Cerebellar cortex (tissue), 1 donor: ENCODE data around the gene FILIP1.

Experiments
- DNase-seq: peaks from one replicate; pipeline ENCODE4 v3.0.0-alpha.2; 2015; ENCODE audit warnings: low spot score

Gene FILIP1

GRCh38 chr6:75337835-75338580 lies 155.6 kb downstream of the FILIP1 start:
- no peak for DNase-seq

GRCh38 chr6:75334266-75335040 lies 159.1 kb downstream of the FILIP1 start:
- DNase-seq, result no peak

GRCh38 chr6:75333676-75334200 lies 159.9 kb downstream of the FILIP1 start:
- no peak for DNase-seq

- no peak for DNase-seq
These were observed 162.4 kb downstream of the FILIP1 start for GRCh38 chr6:75331151-75331550.

- no peak for DNase-seq
These were observed 163.9 kb downstream of the FILIP1 start for GRCh38 chr6:75329703-75330102.

DNA sequence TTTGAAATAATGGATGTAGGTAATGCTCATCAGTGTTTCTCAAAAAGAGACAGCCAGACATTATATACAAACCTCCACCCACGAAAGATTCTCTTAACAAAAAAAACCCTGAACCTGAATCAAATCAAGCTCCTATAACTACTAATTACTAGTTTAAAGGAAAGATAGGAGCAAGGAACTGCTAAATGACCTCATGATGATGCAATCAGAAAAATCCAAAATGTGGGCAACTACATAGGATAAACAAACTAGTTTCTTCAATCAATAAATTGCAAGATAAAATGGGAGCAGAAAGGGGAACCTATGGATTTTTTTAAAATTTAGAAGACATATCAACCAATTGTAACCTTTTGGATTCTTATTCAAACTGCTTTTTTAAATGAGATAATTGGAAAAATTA lies 165.8 kb downstream of the FILIP1 start:
- no peak for DNase-seq

DNA sequence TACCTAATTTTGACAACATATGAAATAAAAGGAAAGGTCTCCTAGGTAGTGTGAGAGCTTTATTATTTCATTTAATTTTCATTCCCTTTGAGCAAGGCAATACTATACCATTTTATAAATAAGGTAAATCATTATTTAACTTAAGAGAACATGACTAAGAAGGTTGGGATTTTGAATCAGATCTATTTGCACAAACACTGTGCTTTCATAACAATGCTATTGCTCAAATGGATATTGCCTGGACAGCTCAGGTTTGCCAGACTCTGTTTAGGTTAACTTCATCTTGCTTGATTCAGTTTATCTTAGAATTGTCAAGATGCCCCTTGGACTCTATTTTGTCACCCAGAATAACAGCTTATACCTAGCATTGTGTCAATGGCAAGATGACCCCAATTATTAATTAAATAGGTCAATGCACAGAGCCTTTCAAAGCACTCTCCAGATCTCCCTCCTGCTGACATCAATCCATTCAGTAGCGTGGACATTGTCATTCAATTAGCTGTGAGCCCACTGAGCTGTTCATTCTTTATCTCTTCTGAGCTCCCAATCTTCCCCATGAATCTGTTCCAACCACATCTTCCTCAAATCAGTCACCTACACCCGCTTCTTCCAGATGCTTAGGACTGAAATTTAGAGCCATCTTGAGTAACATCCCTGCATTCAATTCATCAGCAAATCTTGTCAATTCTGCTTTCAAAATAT lies 166.9 kb downstream of the FILIP1 start:
- no peak for DNase-seq

DNA sequence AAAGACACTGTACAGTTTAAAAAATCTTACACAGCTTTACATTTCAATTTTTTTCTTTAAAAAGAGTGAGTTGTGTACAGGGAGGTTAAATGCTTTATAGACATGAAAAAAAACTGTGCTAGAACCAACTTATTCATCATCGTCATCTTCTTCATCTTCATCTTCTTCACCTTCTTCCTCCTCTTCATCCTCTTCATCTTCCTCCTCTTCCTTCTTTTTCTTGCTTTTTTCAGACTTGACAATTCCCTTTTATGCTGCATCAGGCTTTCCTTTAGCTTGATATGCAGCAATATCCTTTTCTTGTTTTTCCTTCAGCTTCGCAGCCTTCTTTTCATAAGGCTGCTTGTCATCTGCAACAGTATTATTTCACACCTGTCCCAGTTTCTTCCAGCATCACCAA lies 174.7 kb downstream of the FILIP1 start:
- no peak for DNase-seq

DNA sequence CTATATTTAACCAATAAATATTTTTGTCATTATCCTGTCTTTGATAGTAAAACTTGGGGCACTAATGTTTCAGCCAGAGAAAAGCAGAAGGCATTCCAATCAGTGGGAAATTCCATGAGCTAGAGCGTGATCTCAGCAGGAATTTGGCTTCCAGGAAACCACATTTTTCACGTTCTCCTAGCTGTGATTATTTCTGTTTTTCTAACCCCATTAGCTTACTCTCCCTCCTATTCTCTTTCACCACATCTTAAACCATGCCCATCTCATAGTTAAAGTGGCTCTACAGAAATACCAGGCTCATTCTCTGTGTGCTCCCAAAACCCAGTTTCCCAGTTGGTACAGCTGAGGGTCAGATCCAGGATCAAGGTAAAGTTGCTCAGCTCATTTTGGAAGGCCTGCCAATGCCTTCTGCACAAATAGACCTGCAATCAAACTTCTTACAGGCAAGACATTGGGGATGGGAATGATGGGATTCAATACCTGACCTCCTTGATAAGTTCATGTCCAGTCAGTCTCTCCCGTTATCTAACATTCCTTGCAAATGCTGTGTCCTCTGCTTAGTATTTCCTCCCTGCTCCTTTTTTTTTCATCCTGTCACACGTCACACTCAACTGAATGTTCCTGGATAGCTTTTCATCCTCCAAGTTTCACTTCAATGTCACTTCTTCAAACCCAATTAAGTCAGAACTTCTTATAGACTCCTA lies 175.9 kb downstream of the FILIP1 start:
- DNase-seq, result no peak

DNA sequence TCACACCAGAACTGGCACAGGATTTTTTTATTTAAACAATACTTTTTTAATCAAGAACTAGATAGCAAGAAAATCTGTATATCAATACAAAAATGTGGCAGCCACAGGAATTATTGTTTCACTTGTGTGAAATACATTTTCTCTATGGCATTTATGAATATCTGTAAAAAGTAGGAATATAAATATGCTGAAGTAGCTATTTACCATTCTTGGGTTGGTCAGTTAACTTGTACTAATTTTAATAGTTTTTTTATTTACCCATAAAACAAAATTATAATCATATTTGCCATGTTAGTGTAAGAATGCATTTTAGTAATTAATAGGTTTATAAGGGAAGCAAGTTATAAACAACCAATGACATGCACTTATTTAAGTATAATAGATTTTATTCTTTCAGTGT lies 177.6 kb downstream of the FILIP1 start:
- DNase-seq, result no peak

- DNase-seq, result no peak
These were observed 185.2 kb downstream of the FILIP1 start for GRCh38 chr6:75308250-75308988.

DNA sequence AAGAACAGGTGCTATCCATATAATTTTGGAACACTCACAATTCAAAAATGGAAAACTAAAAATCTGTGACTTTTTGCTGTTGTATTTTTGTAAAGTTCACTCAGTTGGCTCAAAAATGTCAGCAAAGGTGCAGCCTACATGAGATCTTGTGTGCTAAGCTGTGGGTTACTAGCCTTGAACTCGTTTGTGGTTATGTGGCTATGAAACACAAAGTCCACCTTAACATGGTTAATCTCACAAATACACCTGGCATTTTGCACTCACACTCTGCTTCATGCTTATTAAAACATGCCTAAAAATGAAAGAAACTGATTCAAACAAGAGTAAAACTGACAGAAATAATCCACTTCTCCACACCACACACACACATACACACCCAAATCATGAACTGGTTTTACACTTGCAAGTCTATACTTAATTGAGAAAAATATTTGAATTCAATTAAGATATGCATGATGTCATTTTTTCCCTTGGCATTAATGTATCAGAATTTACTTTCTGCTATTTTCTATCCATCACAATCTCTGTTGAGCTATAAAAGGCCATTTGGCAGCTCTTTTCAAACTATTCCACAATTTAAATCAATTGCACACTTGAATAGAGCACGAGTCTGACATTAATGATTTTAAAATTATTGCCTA lies 186.1 kb downstream of the FILIP1 start:
- no peak for DNase-seq

- no peak for DNase-seq
These were observed 187.5 kb downstream of the FILIP1 start for GRCh38 chr6:75306064-75306463.

GRCh38 chr6:75305573-75305972 lies 188.0 kb downstream of the FILIP1 start:
- DNase-seq, result no peak

- DNase-seq, result no peak
These were observed 191.3 kb downstream of the FILIP1 start for GRCh38 chr6:75302280-75302679.

- no peak for DNase-seq
These were observed 192.1 kb downstream of the FILIP1 start for GRCh38 chr6:75301537-75301936.

- no peak for DNase-seq
These were observed 192.5 kb downstream of the FILIP1 start for GRCh38 chr6:75301088-75301487.

DNA sequence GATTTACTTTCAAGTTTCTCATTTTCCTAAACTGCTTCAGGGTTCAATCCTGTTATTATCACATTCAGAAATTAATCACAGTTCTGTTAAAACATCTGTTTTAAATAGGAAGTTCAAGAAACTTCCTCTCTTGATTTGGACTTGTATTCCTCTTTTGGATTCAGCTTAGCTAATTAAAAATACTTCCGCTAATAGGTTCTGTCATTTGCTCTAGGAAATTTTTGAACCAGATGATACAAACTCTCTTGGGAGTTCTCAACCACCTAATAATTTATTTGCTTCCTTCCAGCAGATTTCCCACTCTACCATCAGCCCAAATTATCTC lies 193.1 kb downstream of the FILIP1 start:
- no peak for DNase-seq

- no peak for DNase-seq
These were observed 193.6 kb downstream of the FILIP1 start for GRCh38 chr6:75299801-75300530.
